T-cell (primary cell): ENCODE results near the gene PDCD4. TPM values are rescaled to one million over a fixed set of nuclear protein-coding genes. Genes with fewer than 3 reads are reported as not detected.

Experiments used
- ATAC-seq, 4 experiments: fragments of 200-7000 bp in 3 of 4; fragments of 150-1000 bp in 1 of 4; cut with Tn5 transposase; replicated peaks in 1 of 4; 1 replicate in 3 of 4; 2 replicates in 1 of 4; pipeline ENCODE4 v1.10.0; 2021; ENCODE audit warnings: moderate library complexity in 3 of 4, mild to moderate bottlenecking in 2 of 4, moderate number of reproducible peaks in 1 of 4
- CTCF ChIA-PET, 2 donors: fragments of 300-600 bp; sonication (Branson Sonifier 250); formaldehyde crosslinking; loops; one replicate each; lab custom pipeline; 2022; ENCODE audit warnings: antibody characterized with exemption in 2 of 2; lab: Charles Lee
- POLR2A ChIA-PET, 2 donors: fragments of 300-600 bp; sonication (Branson Sonifier 250); formaldehyde crosslinking; loops; one replicate each; lab custom pipeline; 2022; ENCODE audit warnings: antibody characterized with exemption in 2 of 2; lab: Charles Lee
- DNase-seq, 35 experiments: peaks; one replicate each; pipeline versions ENCODE4 v3.0.0 to v3.0.0-alpha.2; 2013 to 2023
- H3K27ac ChIP-seq: one replicate; pipeline ENCODE4 v1.5.1; 2013; ENCODE audit warnings: low read length
- H3K27me3 ChIP-seq, 2 experiments: replicated peaks in 1 of 2; 1 replicate in 1 of 2; 2 replicates in 1 of 2; pipeline versions ENCODE4 v1.6.1 to v1.7.0; 2013; ENCODE audit warnings: low read length in 1 of 2, mixed read lengths in 1 of 2; ENCODE audit not compliant: control insufficient read depth in 2 of 2, insufficient read depth in 2 of 2; ENCODE audit errors: extremely low read depth in 1 of 2
- H3K36me3 ChIP-seq, 2 donors: 1 replicate in 1 of 2; 2 replicates in 1 of 2; pipeline versions ENCODE4 v1.6.1 to v1.7.0; 2013; ENCODE audit warnings: low read length in 1 of 2; ENCODE audit not compliant: control insufficient read depth in 2 of 2, insufficient read depth in 1 of 2; ENCODE audit errors: extremely low read depth in 1 of 2
- H3K4me1 ChIP-seq, 2 experiments: 1 replicate in 1 of 2; 2 replicates in 1 of 2; pipeline versions ENCODE4 v1.6.1 to v1.7.0; 2013; ENCODE audit warnings: low read length in 2 of 2, mixed read lengths in 1 of 2; ENCODE audit not compliant: insufficient read depth in 2 of 2, control insufficient read depth in 1 of 2; ENCODE audit errors: extremely low read depth in 1 of 2
- H3K4me3 ChIP-seq, 2 donors: 1 replicate in 1 of 2; 2 replicates in 1 of 2; pipeline versions ENCODE4 v1.5.1 to v1.7.0; 2013; ENCODE audit warnings: mild to moderate bottlenecking in 2 of 2, low read length in 1 of 2, moderate library complexity in 1 of 2; ENCODE audit not compliant: control insufficient read depth in 1 of 2; ENCODE audit errors: extremely low read depth in 1 of 2
- H3K9me3 ChIP-seq: 2 replicates; pipeline ENCODE4 v1.7.0; 2013
- H3K27ac Mint-ChIP-seq, 2 donors: one replicate each; pipeline ENCODE4 v1.8.0; 2020 to 2021; ENCODE audit warnings: mild to moderate bottlenecking in 2 of 2, mixed read lengths in 2 of 2
- H3K27me3 Mint-ChIP-seq, 2 donors: one replicate each; pipeline ENCODE4 v1.8.0; 2021 to 2022; ENCODE audit warnings: mixed read lengths in 2 of 2
- H3K36me3 Mint-ChIP-seq: one replicate; pipeline ENCODE4 v1.8.0; 2021; ENCODE audit warnings: mixed read lengths
- H3K4me1 Mint-ChIP-seq, 3 donors: one replicate each; pipeline ENCODE4 v1.8.0; 2020 to 2022; ENCODE audit warnings: mixed read lengths in 3 of 3, mild to moderate bottlenecking in 1 of 3
- H3K4me3 Mint-ChIP-seq, 3 donors: one replicate each; pipeline ENCODE4 v1.8.0; 2020 to 2022; ENCODE audit warnings: mild to moderate bottlenecking in 3 of 3, mixed read lengths in 3 of 3, moderate library complexity in 3 of 3
- H3K9me3 Mint-ChIP-seq, 3 donors: one replicate each; pipeline ENCODE4 v1.8.0; 2020 to 2022; ENCODE audit warnings: mixed read lengths in 3 of 3
- WGBS: methylation state at CpG from one replicate; pipeline ENCODE4 v1.1.5; 2013; ENCODE audit warnings: missing lambda C conversion rate; ENCODE audit not compliant: insufficient coverage; 5-methylcytosine and 5-hydroxymethylcytosine counted together
- total RNA-seq, 35 experiments: library from RNA in 6 of 35; stranded (reverse) in 6 of 35; fragments of 120-200 nt in 1 of 35; gene quantifications; one replicate each; pipeline versions ENCODE4 v1.2.1 to v1.2.4 and lab custom pipeline; 2013 to 2026

Gene PDCD4
- total RNA-seq, 5 donors from 2014 or later (not counting 1 experiment from before 2014, with no cell fraction given): 239 to 335 (median 309) TPM

DNA sequence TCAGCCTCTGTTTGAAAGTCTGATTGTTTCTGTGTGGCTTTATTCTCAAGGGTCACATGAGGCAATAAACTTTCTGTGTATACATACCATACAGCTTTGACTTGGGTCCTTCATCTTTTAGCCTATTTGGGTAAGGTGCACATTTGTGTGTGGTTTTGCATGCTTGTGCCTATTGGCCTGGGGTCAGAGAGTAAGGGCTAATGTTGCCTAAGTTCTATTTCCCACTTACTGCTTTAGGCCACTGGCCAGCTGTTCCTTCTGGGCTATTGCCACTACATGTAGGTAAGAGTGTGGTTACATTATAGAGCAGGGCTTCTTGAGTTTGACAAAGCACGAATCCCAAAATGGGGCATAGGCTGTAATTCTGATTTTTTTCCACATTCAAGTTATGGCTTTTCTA is 25.5 kb downstream of the PDCD4 start:
- H3K9me3 Mint-ChIP-seq: no peaks in the 10 kb centered on the region
- H3K4me1 ChIP-seq: peaks cover 0 to 8% of the 10 kb centered on the region in 2 experiments
- H3K36me3 Mint-ChIP-seq: peaks cover 40% of the 10 kb centered on the region
- no peak overlapping the region for H3K4me3 ChIP-seq
- H3K4me1 Mint-ChIP-seq: peaks cover 44 to 65% (median 49%) of the 10 kb centered on the region in 3 donors
- ChIA-PET CTCF (interaction anchor here (0.5 to 1.8 kb wide), 12 partner anchors 10 to 591 kb away, joined by 3 to 9 read pairs (median 3); no protein-coding TSS in a partner anchor), POLR2A (interaction anchor here (0.7 to 3.2 kb wide), 13 partner anchors 9 to 95 kb away, joined by 3 to 29 read pairs (median 3); partner anchors contain the start of genes BBIP1 (in 1 of the 2) and SHOC2 (in 1 of the 2))
- H3K27me3 ChIP-seq: no peaks in the 10 kb centered on the region
- no peak overlapping the region for H3K4me3 Mint-ChIP-seq
- peaks cover 0 to 74% of the 10 kb centered on the region in 2 donors for H3K36me3 ChIP-seq
- 100% methylated on average over 1 of the region's 1 CpG for WGBS
- DNase-seq: no peak
- H3K27me3 Mint-ChIP-seq: no peaks in the 10 kb centered on the region
- ATAC-seq: no peak
- H3K9me3 ChIP-seq: no peaks in the 10 kb centered on the region
- H3K27ac Mint-ChIP-seq: no peak overlapping the region
- H3K27ac ChIP-seq: no peak overlapping the region

DNA sequence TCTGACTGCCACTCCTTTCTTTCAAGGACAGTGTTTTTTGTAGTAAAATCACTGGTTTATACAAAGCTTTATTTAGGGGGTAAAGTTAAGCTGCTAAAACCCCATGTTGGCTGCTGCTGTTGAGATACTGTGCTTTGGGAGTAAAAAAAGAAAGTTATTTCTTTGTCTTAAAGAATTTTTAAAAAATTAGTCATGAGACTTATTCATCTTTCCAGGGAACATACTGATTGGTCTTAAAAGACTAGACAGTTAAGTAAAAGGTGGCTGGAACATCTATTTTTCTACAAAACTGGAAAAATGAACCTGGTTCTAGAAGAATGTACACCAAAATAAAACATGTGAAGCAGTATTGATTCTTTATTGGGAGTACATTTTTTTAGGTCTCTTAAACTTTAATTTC is 26.7 kb downstream of the PDCD4 start:
- no peak overlapping the region for H3K27ac ChIP-seq
- peak overlapping the region in 1 of 2 donors; percentile 39 for H3K27ac Mint-ChIP-seq
- H3K4me3 Mint-ChIP-seq: no peak overlapping the region
- POLR2A ChIA-PET: interaction anchor here (0.5 to 3.2 kb wide), 12 partner anchors 10 to 593 kb away, joined by 3 to 29 read pairs (median 4); partner anchors contain the start of genes BBIP1 (in 1 of the 2) and SHOC2 (in 1 of the 2)
- H3K27me3 ChIP-seq: no peaks in the 10 kb centered on the region
- H3K27me3 Mint-ChIP-seq: no peaks in the 10 kb centered on the region
- CTCF ChIA-PET: interaction anchor here (0.6 to 2.1 kb wide), 13 partner anchors 9 to 180 kb away, joined by 3 to 7 read pairs (median 3); no protein-coding TSS in a partner anchor
- H3K4me1 Mint-ChIP-seq: peaks cover 47 to 66% (median 49%) of the 10 kb centered on the region in 3 donors
- no peaks in the 10 kb centered on the region for H3K9me3 ChIP-seq
- H3K36me3 ChIP-seq: peaks cover 2 to 70% of the 10 kb centered on the region in 2 donors
- DNase-seq (no peak), ATAC-seq (no peak)
- no peaks in the 10 kb centered on the region for H3K9me3 Mint-ChIP-seq
- no peak overlapping the region for H3K4me3 ChIP-seq
- peaks cover 46% of the 10 kb centered on the region for H3K36me3 Mint-ChIP-seq
- peaks cover 0 to 7% of the 10 kb centered on the region in 2 experiments for H3K4me1 ChIP-seq

DNA sequence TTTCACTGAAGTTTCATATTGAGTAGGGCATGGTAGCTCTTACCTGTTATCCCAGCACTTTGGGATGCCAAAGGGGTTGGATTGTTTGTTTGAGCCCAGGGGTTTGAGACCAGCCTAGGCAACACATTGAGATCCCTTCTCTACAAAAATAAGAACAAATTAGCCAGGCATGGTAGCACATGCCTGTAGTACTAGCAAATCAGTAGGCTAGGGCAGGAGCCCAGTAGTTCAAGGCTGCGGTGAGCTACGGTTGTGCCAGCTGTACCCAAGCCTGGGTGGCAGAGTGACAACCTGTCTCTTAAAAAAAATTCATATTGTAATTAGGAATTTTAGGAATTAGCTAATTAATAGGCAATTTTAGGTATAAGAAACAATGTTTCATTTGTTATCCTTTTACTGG is 29.3 kb downstream of the PDCD4 start:
- no peak overlapping the region for H3K4me3 ChIP-seq
- Mint-ChIP-seq H3K27me3 (no peaks in the 10 kb centered on the region), H3K27ac (peak overlapping the region in 1 of 2 donors; percentile 39), H3K36me3 (peaks cover 43% of the 10 kb centered on the region), H3K4me3 (no peak overlapping the region), H3K4me1 (peaks cover 33 to 53% (median 35%) of the 10 kb centered on the region in 3 donors), H3K9me3 (no peaks in the 10 kb centered on the region)
- peaks cover 2 to 50% of the 10 kb centered on the region in 2 donors for H3K36me3 ChIP-seq
- CTCF ChIA-PET: interaction anchor here (0.7 to 1.6 kb wide), 4 partner anchors 14 to 290 kb away, joined by 3 to 7 read pairs (median 4); no protein-coding TSS in a partner anchor
- peak in 1 of 4 experiments; percentile 22 for ATAC-seq
- DNase-seq: no peak
- peaks cover 0 to 2% of the 10 kb centered on the region in 2 experiments for H3K4me1 ChIP-seq
- WGBS: no CpG with 5 or more reads among the region's 2 CpGs
- POLR2A ChIA-PET: interaction anchor here (0.5 to 1.4 kb wide), 11 partner anchors 10 to 46 kb away, joined by 3 to 6 read pairs (median 4); partner anchors contain the start of genes BBIP1 (in 1 of the 2) and SHOC2 (in 1 of the 2)
- H3K27ac ChIP-seq: no peak overlapping the region
- H3K9me3 ChIP-seq: no peaks in the 10 kb centered on the region
- no peaks in the 10 kb centered on the region for H3K27me3 ChIP-seq

DNA sequence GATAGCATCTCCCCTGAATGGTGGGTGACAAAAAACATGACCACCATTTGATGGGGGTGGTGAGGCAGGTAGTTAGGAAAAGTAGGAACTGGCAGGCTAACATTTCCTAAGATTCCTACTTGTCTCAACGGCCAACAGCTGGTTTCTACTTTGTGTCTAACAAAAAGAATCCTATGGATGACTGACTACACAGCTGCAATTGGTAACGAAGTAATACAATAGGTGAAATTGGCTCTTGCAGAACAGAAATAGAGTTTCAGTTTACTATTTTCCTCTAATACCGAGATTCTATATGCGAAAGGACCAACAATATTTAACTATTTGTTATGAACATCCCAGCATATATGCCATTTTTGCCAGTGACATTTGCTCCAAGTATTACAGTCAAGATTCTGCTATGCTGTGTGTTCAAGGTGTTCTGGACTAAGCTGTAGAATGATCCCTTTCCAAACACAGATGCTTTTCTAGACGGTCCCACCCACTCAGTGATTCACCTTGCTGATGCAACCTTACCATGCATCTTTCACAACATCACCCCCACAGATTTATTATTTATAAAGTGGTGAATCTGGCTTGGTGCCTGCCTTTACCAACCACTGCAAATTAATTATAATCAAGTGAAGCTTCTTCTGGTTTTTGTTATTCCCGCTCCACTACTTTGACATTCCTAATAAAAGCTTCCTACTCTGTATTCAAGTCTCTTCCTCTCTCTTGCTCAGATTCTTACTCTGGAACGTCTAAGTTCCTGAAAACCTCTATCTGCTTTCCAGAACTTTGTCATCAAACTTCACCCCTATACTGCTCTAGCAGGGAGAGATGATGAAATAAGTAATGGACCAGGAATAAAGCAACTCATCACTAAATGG is 30.5 kb downstream of the PDCD4 start:
- Histone ChIP-seq H3K27ac (no peak overlapping the region), H3K9me3 (no peaks in the 10 kb centered on the region), H3K4me1 (no peaks in the 10 kb centered on the region), H3K4me3 (no peak overlapping the region), H3K27me3 (no peaks in the 10 kb centered on the region), H3K36me3 (peaks cover 2 to 45% of the 10 kb centered on the region in 2 donors)
- Mint-ChIP-seq H3K4me3 (no peak overlapping the region), H3K4me1 (peaks cover 24 to 44% (median 29%) of the 10 kb centered on the region in 3 donors), H3K36me3 (peaks cover 36% of the 10 kb centered on the region), H3K9me3 (no peaks in the 10 kb centered on the region), H3K27ac (peak overlapping the region; percentile 59 to 83), H3K27me3 (no peaks in the 10 kb centered on the region)
- ChIA-PET POLR2A (interaction anchor here (0.7 to 1.4 kb wide), 6 partner anchors 9 to 834 kb away, joined by 3 to 6 read pairs (median 4); no protein-coding TSS in a partner anchor), CTCF (interaction anchor here (0.5 to 1.6 kb wide), 4 partner anchors 10 to 98 kb away, joined by 3 to 11 read pairs (median 5); no protein-coding TSS in a partner anchor)
- ATAC-seq (peak in 2 of 4 experiments; percentile 18 to 35), DNase-seq (no peak)
- 100% methylated on average over 1 of the region's 7 CpGs for WGBS

DNA sequence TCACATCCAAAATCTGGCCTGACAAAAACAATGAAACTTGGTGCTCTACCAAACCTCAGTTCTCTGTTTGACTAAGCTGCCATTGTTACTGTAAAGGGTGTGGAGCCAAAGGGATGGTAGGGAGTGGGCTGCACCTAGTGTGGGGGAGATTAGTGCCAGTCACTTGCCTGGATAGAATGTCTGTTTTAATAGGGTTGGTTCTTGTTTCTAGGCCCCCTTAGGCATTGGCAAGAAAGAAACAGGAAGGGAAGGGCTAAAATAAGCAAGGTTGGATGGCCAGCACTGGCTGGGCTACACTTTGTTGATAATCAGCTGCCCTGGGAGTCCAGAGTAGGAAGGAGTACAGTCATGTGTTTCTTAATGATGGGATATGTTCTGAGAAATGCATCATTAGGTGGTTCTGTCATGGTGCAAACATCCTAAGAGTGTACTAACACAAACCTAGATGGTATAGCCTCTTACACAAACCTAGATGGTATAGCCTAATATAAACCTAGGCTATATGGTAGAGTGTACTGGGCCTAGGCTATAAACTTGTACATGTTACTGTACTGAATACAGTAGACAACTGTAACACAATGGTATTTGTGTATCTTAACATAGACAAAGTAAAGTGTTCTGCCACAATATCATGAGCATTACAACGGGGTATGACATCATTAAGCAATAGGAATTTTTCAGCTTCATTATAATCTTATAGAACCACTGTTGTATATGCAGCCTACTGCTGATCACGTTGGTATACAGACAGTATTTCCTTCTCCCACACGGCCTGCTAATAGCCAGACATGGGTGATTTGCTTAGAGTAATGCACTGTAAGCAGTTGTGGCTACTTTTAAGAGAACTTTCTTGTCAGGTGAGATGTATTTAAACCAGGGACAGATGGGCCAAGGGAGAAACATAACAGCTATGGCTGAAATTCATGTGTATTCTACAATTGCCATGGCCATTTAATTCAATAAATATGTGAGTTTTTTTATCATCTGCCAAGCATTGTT is 31.9 kb downstream of the PDCD4 start:
- Histone ChIP-seq H3K36me3 (peaks cover 2 to 38% of the 10 kb centered on the region in 2 donors), H3K27ac (no peak overlapping the region), H3K4me1 (no peaks in the 10 kb centered on the region), H3K27me3 (no peaks in the 10 kb centered on the region), H3K4me3 (no peak overlapping the region), H3K9me3 (no peaks in the 10 kb centered on the region)
- Mint-ChIP-seq H3K9me3 (no peaks in the 10 kb centered on the region), H3K4me1 (peaks cover 27 to 46% (median 33%) of the 10 kb centered on the region in 3 donors), H3K27ac (peak overlapping the region; percentile 59 to 83), H3K36me3 (peaks cover 32% of the 10 kb centered on the region), H3K27me3 (no peaks in the 10 kb centered on the region), H3K4me3 (no peak overlapping the region)
- no peak for DNase-seq
- POLR2A ChIA-PET: interaction anchor here in 1 of 2 donors (1.0 to 1.2 kb wide), 2 partner anchors 10 to 21 kb away, joined by 3 to 4 read pairs; no protein-coding TSS in a partner anchor
- CTCF ChIA-PET: interaction anchor here in 1 of 2 donors (1.0 kb wide), 1 partner anchor 10 kb away, joined by 3 read pairs; no protein-coding TSS in a partner anchor
- WGBS: no CpG with 5 or more reads among the region's 3 CpGs
- ATAC-seq: peak in 3 of 4 experiments; percentile 12 to 33 (median 25)
